GM18867 (cell line): ENCODE results near the gene SLC25A5.
"Not testable (repeated sequence)": the region's sequence is repeated elsewhere in the genome, so short reads cannot be mapped to it uniquely, and the experiment has no call there.

Experiments
- ATAC-seq: cut with Tn5 transposase; IDR thresholded peaks from one replicate; pipeline ENCODE4 v1.9.1; 2021; ENCODE audit warnings: mild to moderate bottlenecking, moderate library complexity; ENCODE audit not compliant: unreplicated experiment

SLC25A5 gene

DNA sequence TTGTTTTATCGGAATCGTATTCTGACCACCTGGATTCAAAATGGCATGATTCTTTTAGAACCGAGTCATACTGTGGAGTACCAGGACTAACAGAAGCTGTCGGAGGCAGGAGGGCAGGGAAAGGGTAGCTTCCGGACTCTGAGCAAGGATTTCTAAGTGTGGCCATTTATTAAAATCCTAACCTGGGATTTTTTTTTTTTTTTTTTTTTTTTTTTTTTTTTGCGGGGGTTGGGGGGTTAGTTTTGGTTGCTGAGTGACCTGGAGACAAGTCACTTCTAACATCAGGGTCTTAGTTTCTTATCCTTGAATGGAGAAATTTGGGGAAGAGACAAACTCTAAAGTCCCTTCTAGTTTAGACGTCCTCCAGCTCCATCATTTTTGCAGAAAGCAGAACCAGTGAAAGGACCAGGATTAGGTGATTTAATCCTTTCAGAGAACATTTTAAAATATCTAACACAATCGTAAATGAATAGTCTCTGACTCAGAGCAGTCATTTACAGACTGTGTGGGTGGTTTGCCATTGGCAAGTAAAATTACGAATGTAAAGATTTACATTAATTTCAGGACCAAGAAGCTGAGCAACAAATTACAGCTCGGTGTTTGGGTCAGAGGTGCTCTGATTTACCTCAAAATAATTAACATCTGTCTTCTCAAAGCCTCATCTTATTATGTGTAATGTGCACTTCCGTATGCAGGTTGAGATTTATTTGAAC is 7.3 kb downstream of the SLC25A5 start:
- ATAC-seq = no peak

DNA sequence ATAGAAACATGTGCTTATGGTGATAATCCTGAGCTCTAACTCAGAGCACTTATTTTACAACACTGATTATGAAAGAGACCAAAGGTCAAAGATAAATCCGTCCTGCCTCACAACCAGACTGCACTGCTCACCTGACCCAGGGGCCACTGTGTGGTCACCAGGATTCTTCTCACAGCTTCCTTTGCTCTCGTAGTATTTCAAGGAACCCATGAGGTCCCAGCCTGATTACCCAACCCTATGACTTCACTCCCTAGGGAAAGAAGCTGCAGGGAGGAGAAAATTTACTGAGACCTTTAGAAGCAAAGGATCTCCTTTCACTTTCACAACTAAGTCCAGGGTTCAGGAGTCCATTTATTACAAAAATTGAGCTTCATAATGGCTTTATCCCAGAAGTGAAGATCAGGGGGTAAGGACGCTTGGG is 9.6 kb downstream of the SLC25A5 start:
- ATAC-seq = no peak

DNA sequence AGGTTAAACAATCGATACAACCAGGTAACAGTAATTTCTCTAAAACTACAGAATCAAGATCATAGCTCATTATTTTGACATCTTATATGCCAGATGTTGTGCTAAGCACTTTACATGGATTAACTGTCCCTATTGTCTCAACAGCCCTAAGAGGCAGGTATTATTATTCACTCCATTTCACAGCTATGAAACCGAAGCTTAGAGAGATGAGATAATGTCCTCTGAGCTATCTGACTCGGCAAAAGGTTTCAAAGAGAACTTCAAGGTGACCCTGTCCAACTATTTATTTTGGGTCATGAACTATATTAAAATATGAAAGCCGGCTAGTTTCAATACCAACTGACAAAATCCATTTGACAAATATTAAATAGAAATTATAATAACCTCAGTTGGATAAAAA is 10.3 kb downstream of the SLC25A5 start:
- no peak for ATAC-seq

DNA sequence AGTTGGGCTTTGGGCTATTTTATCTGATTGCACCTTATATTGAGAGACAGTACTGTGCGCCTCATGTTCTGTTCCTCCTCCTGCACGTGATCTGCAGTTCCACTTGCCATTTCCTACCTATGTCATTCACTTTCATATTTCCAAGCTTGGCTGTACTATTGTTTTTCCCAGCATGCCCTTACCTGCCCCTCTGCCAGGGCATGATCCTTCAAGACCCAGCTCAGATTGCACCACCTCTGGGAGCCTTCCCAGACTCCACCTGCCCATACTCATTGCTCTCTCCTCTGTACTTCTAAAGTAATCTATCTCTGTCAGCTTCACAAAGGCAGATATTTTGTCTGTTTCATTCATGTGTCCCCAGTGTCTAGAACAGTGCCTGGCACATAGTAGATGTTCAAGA is 11.6 kb downstream of the SLC25A5 start:
- ATAC-seq = no peak

DNA sequence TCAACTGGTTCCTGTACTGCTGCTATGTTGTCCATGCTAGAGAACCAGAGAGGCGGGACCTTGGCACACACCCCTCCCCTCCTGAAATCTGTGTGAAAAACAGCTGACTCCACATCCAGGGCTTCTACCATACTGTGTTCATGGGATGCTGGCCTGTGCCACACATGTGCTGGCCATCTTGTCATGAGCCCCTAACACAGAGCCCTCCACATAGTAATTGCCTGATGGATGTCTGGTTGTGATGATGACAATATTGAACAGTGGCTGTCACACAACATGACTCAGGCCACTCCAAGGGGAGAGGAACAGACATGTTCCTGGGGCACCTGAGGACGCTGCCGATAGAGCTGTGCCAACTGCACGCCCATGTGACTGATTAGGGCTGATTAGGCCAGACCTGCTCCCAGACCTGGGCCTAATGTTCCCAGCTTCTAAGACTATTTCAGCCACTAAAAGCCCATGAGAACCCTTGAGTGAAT is 13.1 kb downstream of the SLC25A5 start:
- ATAC-seq = no peak

DNA sequence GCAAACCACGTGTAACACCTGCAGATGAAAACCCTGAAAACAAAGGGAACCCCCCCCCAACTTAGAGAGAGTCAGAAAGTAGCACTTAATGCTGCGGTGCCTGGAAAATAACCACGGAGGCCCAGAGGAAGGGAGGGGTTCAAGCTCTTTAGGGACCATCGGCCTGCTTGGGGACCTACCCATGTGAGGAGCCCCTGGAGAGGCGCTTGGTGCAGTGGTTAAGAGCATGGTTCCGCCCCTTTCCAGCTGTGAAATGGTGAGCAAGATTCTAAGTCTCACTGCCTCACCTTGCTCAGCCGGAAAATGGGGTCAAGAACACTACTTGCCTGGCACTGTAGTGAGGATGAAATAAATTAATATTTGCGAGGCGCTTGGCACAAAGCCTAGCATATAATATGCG is 13.8 kb downstream of the SLC25A5 start:
- peak; percentile 13 for ATAC-seq

DNA sequence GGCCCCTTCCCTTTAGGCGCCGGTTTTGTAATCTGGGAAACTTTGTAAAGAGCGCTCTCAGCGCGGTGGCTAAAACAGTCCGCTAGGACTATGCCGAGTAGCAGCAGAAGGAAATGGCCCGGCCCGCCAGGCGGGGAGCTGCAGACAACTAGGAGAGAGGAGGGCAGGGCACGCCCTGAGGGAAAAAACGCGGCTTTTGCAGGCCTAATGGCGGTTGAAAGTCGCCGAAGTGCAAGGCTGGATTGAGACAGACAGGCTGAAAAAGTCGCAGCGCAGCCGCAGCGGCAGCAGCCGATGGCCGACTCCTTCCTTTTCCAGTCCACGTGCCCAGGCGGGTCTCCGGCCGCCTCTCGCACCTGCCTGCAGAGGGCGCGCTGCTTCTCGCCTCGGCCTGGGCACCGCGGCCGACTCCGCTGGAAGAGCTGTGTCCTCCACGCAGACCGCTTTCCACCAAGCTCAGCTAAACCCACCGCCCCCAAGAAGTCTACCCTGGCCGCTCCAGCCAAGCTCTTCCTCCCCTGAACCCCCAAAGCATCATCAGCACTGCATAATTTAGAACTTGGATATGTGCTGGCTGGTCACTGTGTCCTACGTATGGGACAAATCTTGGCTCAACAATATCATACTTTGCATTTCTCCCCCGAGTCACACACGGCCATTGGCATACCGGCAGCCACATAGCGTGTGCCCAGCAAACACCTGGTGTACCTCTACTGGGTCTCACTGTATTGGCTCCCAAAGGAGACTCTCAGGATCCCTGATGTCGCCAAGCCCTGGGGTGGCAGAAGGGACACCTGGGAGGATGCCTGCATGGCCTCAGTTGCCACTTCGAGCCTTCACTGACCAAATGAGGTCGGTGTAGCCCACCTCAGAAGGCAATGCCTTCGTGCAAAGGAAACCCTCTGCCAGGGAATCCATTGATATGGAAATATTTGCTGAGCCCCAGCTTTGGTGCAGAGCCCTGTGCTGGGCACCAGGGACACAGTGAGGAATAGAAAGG is 14.5 kb downstream of the SLC25A5 start:
- peak; percentile 81 for ATAC-seq

DNA sequence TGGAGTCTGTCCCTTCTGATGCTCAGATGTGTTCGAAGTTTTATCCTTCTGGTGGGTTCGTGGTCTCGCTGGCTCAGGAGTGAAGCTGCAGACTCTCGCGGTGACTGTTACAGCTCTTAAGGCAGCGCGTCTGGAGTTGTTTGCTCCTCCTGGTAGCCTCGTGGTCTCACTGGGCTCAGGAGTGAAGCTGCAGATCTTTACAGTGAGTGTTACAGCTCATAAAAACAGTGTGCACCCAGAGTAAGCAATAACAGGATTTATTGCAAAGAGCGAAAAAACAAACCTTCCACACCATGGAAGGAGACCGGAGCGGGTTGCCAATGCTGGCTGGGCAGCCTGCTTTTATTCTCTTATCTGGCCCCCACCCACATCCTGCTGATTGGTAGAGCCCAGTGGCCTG is 18.5 kb downstream of the SLC25A5 start:
- ATAC-seq = no peak

DNA sequence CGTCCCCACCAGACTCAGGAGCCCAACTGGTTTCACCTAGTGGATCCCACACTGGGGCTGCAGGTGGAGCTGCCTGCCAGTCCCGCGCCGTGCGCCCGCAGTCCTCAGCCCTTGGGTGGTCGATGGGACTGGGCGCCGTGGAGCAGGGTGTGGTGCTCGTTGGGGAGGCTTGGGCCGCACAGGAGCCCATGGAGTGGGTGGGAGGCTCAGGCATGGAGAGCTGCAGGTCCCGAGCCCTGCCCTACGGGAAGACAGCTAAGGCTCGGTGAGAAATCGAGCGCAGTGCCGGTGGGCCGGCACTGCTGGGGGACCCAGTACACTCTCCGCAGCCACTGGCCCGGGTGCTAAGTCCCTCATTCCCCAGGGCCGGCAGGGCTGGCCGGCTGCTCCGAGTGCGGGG is 19.5 kb downstream of the SLC25A5 start:
- ATAC-seq = not testable (repeated sequence)

DNA sequence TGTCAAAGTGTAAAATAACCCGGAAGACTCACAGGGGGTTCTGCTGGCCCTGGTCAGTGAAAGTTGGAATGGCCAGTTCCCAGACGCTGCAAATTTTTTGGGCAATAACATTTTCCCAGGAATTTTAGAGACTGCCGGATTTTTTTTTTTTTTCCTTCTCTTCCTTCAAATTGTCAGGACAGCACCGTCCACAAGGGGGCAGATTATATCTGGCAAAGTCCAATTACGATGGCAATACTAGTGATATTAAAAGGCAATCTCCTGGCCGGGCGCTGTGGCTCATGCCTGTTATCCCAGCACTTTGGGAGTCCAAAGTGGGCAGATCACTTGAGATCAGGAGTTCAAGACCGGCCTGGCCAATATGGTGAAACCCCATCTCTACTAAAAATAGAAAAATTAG is 20.5 kb downstream of the SLC25A5 start:
- ATAC-seq = no peak

DNA sequence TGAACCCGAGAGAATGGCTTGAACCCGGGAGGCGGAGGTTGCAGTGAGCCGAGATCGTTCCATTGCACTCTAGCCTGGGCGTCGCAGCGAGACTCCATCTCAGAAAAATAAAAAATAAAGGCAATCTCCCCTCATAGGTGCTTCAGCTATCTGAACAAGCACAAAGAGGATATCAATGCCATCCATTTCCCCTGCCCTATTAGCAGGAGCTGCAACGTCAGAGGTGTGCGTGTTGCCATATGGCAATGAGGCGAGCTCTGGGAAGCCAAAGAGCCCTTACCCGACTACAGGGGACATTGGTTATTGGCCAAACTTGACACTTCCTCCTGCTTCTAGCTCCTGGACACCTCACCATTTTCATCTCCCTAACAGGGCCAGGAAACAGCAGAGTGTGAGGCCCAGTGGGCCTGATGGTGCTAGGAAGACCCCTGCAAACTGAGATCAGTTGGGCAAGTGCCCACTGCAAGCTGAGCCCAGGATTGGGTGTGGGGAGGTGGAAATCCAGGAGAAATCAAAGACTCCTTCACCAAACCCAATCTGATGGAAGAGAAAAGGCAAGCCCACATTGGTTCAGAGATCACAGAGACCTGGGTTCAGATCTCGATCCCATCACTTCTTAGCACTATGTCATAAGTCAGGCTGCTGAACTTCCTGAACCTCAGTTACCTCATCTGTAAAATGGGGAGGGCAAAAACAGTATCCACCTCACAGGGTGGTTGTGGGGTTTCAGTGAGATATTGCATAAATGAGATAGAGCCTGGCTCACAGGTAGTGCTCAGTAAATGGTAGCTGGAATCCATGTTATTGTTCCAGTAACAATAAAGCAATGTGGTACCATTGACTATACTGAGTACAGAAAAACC is 21.2 kb downstream of the SLC25A5 start:
- ATAC-seq = no peak

DNA sequence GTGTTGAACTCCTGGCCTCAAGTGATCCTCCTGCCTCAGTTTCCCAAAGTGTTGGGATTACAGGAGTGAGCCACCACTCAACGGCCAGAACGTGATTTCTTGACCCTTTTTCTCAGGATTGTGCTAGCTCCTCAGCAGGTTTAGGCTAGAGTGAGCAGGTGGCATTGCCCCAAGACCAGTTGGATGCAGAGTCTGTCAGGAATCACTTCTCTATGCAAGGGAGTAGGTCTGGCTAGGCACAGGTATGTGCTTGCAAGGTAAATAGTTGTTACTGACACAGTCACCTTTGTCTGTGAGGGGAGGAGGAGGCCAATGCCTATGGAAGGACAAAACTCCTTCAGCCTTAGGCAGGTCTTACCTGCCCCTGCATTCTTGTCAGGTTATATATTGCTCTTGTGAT is 24.2 kb downstream of the SLC25A5 start:
- ATAC-seq = no peak

DNA sequence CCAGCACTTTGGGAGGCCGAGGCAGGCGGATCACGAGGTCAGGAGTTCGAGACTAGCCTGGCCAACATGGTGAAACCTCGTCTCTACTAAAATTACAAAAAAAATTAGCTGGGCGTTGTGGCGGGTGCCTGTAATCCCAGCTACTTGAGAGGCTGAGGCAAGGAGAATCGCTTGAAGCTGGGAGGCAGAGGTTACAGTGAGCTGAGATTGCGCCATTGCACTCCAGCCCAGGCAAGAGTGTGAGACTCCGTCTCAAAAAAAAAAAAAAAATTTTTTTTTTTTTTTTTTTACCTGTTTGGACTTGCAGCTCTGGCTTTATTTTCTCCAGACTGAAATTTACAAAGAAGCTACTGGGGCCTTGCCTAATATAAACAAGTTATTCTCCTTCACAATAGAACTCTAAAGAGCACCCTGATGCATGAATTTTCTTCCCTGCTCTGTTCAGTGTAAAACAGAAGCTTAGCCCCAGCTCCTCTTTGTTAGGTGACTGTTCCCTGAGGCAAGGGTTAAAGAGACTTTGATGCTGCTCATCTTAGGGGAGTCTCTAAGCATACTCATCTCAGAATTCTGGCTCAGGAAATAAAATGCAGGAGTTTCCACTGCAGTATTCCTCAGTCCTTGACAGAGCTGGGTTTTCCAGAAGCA is 25.7 kb downstream of the SLC25A5 start:
- not testable (repeated sequence) for ATAC-seq

DNA sequence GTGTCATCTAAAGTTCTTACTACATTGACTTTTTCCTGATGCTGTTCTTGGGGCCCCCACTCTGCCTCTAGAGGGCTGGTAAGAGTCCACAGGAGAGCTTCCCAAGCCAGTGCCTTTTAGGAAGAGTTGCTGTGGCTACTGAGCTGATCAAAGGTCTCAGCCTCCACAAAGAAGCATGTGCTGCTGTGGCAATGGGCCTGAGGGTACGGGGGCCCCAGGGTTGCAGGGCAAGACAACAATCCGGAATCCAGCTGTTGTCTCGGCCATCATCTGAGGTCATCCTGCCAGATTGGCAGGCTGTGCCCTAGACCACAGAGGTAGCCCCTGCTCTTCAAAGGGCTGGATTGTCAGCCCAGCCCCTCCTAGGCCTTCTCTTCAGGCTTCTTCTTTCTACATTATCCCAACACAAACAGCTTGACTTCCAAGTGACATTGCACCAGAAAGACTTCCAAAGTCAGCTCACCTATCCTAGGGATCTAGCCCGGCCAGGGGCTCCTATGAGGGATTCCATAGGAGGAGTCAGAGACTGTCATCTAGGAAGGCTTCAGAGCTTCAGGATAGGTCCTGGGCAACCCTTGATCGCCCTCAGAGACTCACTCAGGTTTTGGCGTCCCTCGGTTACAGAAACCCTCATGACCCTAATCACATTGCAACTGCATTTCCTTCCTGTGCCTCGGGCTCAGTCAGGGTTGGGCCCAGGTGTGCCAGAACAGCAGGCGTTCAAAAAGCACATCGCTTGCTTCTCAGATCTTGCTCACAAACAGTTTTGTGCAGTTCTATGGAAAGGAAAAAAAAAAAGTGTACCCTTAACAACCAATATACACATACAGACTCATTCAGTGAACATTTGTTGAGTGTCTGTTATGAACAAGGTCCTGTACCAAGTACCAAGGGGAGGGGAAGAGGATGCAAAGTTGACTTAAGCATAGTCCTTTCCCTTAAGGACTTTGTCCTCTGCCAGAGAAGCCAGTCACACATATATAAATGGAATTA is 27.8 kb downstream of the SLC25A5 start:
- ATAC-seq = no peak

DNA sequence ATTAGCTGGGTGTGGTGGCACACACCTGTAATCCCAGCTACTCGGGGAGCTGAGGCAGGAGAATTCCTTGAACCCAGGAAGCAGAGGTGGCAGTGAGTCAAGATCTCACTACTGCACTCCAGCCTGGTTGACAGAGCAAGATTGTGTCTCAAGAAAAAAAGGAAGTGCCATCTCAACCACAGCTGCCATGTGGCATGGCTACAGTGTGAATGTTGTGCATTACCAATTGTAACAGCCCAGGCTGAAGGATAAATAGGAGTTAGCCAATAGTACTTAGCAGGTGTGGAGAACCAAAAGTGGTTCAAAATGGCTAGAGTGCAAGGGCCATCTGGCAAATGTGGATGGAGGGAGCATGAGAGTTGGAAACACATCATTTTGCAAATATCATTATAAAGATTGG is 28.9 kb downstream of the SLC25A5 start:
- ATAC-seq = no peak

DNA sequence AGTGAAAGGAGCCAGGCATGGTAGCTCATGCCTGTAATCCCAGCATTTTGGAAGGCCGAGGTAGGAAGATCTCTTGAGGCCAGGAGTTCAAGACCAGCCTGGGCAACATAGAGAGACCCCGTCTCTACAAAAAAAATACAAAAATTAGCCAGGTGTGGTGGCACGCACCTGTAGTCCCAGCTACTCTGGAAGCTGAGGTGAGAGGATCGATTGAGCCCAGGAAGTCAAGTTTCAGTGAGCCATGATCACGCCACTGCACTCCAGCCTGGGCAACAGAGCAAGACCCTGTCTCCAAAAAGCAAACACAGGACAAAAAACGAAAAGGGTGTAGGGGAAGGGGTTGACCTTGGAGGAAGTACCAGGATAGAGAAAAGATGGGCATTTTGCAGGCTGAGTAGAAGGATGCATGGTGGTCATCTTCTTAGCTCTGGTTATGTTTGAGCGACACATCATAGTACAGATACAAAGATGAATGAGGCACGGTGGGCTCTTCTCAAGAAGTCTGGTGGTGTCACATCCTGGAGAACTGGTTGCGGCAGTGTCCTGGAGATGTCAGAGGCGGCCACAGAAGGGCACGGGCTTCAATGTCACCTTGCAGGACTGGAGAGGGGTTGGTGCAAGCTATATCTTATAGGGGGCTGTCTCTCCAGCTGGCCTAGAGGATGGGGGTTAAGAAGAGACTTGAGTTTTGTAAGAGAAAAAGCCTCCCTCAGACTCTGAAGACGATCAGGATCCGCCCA is 32.0 kb downstream of the SLC25A5 start:
- no peak for ATAC-seq

DNA sequence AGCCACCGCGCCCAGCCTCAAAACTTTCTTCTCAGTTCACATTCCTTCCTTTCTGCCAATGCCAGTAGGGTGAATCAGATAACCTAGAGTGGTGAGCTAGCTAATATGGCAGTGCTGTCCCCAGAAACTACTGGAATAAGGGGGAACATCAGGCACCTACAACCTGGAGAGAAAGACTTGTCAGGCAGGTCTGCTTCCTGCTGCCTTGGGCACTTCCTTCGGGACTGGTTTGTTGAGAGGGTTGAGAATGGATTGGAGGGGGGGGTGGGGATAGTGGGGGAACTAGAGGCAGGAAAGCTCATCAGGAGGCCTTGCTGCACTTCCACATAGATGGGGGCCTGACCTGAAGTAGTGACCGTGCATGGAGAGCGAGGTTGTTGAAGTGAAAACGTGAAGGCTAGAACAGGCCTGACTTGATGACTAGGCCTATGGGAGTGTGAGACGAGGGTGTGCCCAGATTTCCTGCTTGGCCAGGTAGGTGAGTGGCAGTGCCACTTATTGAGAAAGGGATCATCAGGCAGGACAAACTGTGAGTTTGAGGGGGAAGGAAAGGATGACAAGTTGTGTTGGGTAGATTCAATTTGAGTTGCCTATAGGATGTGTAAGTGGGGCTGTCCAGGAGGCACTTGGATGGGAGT is 33.4 kb downstream of the SLC25A5 start:
- ATAC-seq = no peak
